Activated naive CD4-positive, alpha-beta T cell treated with anti-CD3 and anti-CD28 coated beads, Interleukin-2, amount 50 U/mL, for 72 hours (primary cell): Measurements from ENCODE around the gene KRT23. TPM values are rescaled to one million over a fixed set of nuclear protein-coding genes. Genes with fewer than 3 reads are reported as not detected.
A peak's percentile ranks its signal among the peaks of the same experiment; 100 is the strongest.

Experiments used
- ATAC-seq, 2 donors: fragments of 150-1000 bp; cut with Tn5 transposase; 2 replicates each; pipeline ENCODE4 v1.10.0; 2021; ENCODE audit warnings: mild to moderate bottlenecking in 2 of 2, moderate library complexity in 2 of 2
- DNase-seq, 2 donors: peaks; one replicate each; pipeline ENCODE4 v3.0.0; 2021 to 2022; ENCODE audit warnings: low spot score in 2 of 2
- H3K27ac Mint-ChIP-seq, 2 donors: one replicate each; pipeline ENCODE4 v1.8.0; 2022; ENCODE audit warnings: mild to moderate bottlenecking in 2 of 2, mixed read lengths in 2 of 2
- H3K36me3 Mint-ChIP-seq, 2 donors: one replicate each; pipeline ENCODE4 v1.8.0; 2022; ENCODE audit warnings: mixed read lengths in 2 of 2
- H3K9me3 Mint-ChIP-seq, 2 donors: one replicate each; pipeline ENCODE4 v1.8.0; 2022; ENCODE audit warnings: mixed read lengths in 2 of 2
- total RNA-seq, 2 donors: library from RNA; stranded (reverse); gene quantifications; one replicate each; pipeline ENCODE4 v1.2.3, GENCODE V29; 2022

KRT23 gene
- total RNA-seq: not detected

- ATAC-seq (peak in 1 of 2 donors; percentile 24), DNase-seq (no peak)
- H3K9me3 Mint-ChIP-seq: no peaks in the 10 kb centered on the region
- no peak within 1 kb of the TSS for H3K27ac Mint-ChIP-seq
- no peaks in the 10 kb centered on the region for H3K36me3 Mint-ChIP-seq
These were observed at the start of gene KRT23 for GRCh38 chr17:40937384-40937819. Gene KRT23 (minus strand): TSS chr17:40937646. CDS start chr17:40936603, 1,043 bp downstream.

GRCh38 chr17:40986920-40987319 is 49.5 kb upstream of the KRT23 start:
- H3K27ac Mint-ChIP-seq: no peak overlapping the region
- no peak for DNase-seq
- no peaks in the 10 kb centered on the region for H3K9me3 Mint-ChIP-seq
- no peaks in the 10 kb centered on the region for H3K36me3 Mint-ChIP-seq
- ATAC-seq: no peak

- DNase-seq (no peak), ATAC-seq (no peak)
- no peaks in the 10 kb centered on the region for H3K9me3 Mint-ChIP-seq
- no peak within 1 kb of the TSS for H3K27ac Mint-ChIP-seq
- H3K36me3 Mint-ChIP-seq: no peaks in the 10 kb centered on the region
These were observed 46.8 kb upstream of the KRT23 start, which contains the start of gene KRT40 for GRCh38 chr17:40984226-40984625. Gene KRT40 (minus strand): TSS chr17:40984326. CDS start chr17:40984273, 53 bp downstream.

- no peaks in the 10 kb centered on the region for H3K36me3 Mint-ChIP-seq
- DNase-seq (no peak), ATAC-seq (no peak)
- H3K9me3 Mint-ChIP-seq: no peaks in the 10 kb centered on the region
- peak overlapping the region in 1 of 2 donors; percentile 22 for H3K27ac Mint-ChIP-seq
These were observed 43.7 kb upstream of the KRT23 start for GRCh38 chr17:40981115-40981514.

- Mint-ChIP-seq H3K27ac (no peak overlapping the region), H3K9me3 (no peaks in the 10 kb centered on the region), H3K36me3 (no peaks in the 10 kb centered on the region)
- DNase-seq (no peak), ATAC-seq (no peak)
These were observed 43.1 kb upstream of the KRT23 start for GRCh38 chr17:40980596-40980995.

- ATAC-seq (no peak), DNase-seq (no peak)
- H3K27ac Mint-ChIP-seq: no peak overlapping the region
- no peaks in the 10 kb centered on the region for H3K36me3 Mint-ChIP-seq
- H3K9me3 Mint-ChIP-seq: no peaks in the 10 kb centered on the region
These were observed 42.7 kb upstream of the KRT23 start for GRCh38 chr17:40980117-40980516.

GRCh38 chr17:40978575-40979151 is 41.2 kb upstream of the KRT23 start:
- ATAC-seq (no peak), DNase-seq (no peak)
- Mint-ChIP-seq H3K27ac (no peak overlapping the region), H3K9me3 (no peaks in the 10 kb centered on the region), H3K36me3 (no peaks in the 10 kb centered on the region)

- Mint-ChIP-seq H3K27ac (no peak overlapping the region), H3K36me3 (no peaks in the 10 kb centered on the region), H3K9me3 (no peaks in the 10 kb centered on the region)
- ATAC-seq (no peak), DNase-seq (no peak)
These were observed 38.1 kb upstream of the KRT23 start for GRCh38 chr17:40975516-40975915.

GRCh38 chr17:40974366-40974765 is 36.9 kb upstream of the KRT23 start:
- no peak overlapping the region for H3K27ac Mint-ChIP-seq
- ATAC-seq (no peak), DNase-seq (no peak)
- no peaks in the 10 kb centered on the region for H3K9me3 Mint-ChIP-seq
- H3K36me3 Mint-ChIP-seq: no peaks in the 10 kb centered on the region

- Mint-ChIP-seq H3K27ac (no peak overlapping the region), H3K9me3 (no peaks in the 10 kb centered on the region), H3K36me3 (no peaks in the 10 kb centered on the region)
- ATAC-seq: no peak
- DNase-seq: no peak
These were observed 30.1 kb upstream of the KRT23 start for GRCh38 chr17:40967582-40967981.

- Mint-ChIP-seq H3K9me3 (no peaks in the 10 kb centered on the region), H3K36me3 (no peaks in the 10 kb centered on the region), H3K27ac (no peak within 1 kb of the TSS)
- ATAC-seq (no peak), DNase-seq (no peak)
These were observed 29.4 kb upstream of the KRT23 start, which contains the start of gene KRT39 for GRCh38 chr17:40966848-40967247. Gene KRT39 (minus strand): TSS chr17:40966948. CDS start chr17:40966856, 92 bp downstream.

GRCh38 chr17:40963838-40964237 is 26.4 kb upstream of the KRT23 start:
- DNase-seq (no peak), ATAC-seq (no peak)
- Mint-ChIP-seq H3K27ac (no peak overlapping the region), H3K9me3 (no peaks in the 10 kb centered on the region), H3K36me3 (no peaks in the 10 kb centered on the region)

GRCh38 chr17:40962059-40962561 is 24.7 kb upstream of the KRT23 start:
- Mint-ChIP-seq H3K36me3 (no peaks in the 10 kb centered on the region), H3K27ac (no peak overlapping the region), H3K9me3 (no peaks in the 10 kb centered on the region)
- ATAC-seq (no peak), DNase-seq (no peak)

- ATAC-seq (no peak), DNase-seq (no peak)
- Mint-ChIP-seq H3K9me3 (no peaks in the 10 kb centered on the region), H3K36me3 (no peaks in the 10 kb centered on the region), H3K27ac (no peak overlapping the region)
These were observed 24.1 kb upstream of the KRT23 start for GRCh38 chr17:40961591-40961990.

GRCh38 chr17:40960144-40960543 is 22.7 kb upstream of the KRT23 start:
- ATAC-seq (no peak), DNase-seq (no peak)
- no peaks in the 10 kb centered on the region for H3K9me3 Mint-ChIP-seq
- no peak overlapping the region for H3K27ac Mint-ChIP-seq
- no peaks in the 10 kb centered on the region for H3K36me3 Mint-ChIP-seq

GRCh38 chr17:40958086-40958953 is 20.9 kb upstream of the KRT23 start:
- no peak for DNase-seq

GRCh38 chr17:40956401-40957254 is 19.2 kb upstream of the KRT23 start:
- Mint-ChIP-seq H3K36me3 (no peaks in the 10 kb centered on the region), H3K9me3 (no peaks in the 10 kb centered on the region), H3K27ac (no peak overlapping the region)
- no peak for ATAC-seq
- DNase-seq: no peak

More at GRCh38 chr17:40958086-40958953, 20.9 kb upstream of the KRT23 start:
- Mint-ChIP-seq H3K9me3 (no peaks in the 10 kb centered on the region), H3K36me3 (no peaks in the 10 kb centered on the region), H3K27ac (no peak overlapping the region)
- no peak for ATAC-seq
